CD8-positive, alpha-beta memory T cell (primary cell): ENCODE results near the gene TBC1D22A. TPM values are rescaled to one million over a fixed set of nuclear protein-coding genes. Genes with fewer than 3 reads are reported as not detected.
A peak's percentile ranks its signal among the peaks of the same experiment; 100 is the strongest.

Experiments
- CTCF ChIA-PET: fragments of 350-600 bp; sonication (Branson Sonifier 250); formaldehyde crosslinking; loops from one replicate; lab custom pipeline; 2021; ENCODE audit warnings: antibody characterized with exemption; lab: Charles Lee
- POLR2A ChIA-PET: fragments of 350-600 bp; sonication (Branson Sonifier 250); formaldehyde crosslinking; loops from one replicate; lab custom pipeline; 2021; ENCODE audit warnings: antibody characterized with exemption; lab: Charles Lee
- DNase-seq, 5 donors: peaks; one replicate each; pipeline versions ENCODE4 v3.0.0 to v3.0.0-alpha.2; 2020 to 2022; ENCODE audit warnings: mixed read lengths in 1 of 5
- H3K27ac ChIP-seq: one replicate; pipeline ENCODE4 v1.7.0; 2013; ENCODE audit warnings: low read depth, mild to moderate bottlenecking, low read length, moderate library complexity
- H3K27me3 ChIP-seq: 2 replicates; pipeline ENCODE4 v1.7.0; 2013; ENCODE audit warnings: low read length, mild to moderate bottlenecking; ENCODE audit not compliant: insufficient read depth, poor library complexity, severe bottlenecking
- H3K36me3 ChIP-seq: 2 replicates; pipeline ENCODE4 v1.7.0; 2013; ENCODE audit warnings: mild to moderate bottlenecking, low read length, moderate library complexity; ENCODE audit not compliant: insufficient read depth
- H3K4me1 ChIP-seq: 2 replicates; pipeline ENCODE4 v1.7.0; 2013; ENCODE audit warnings: mild to moderate bottlenecking, low read length, moderate library complexity; ENCODE audit not compliant: insufficient read depth
- H3K4me3 ChIP-seq: 2 replicates; pipeline ENCODE4 v1.7.0; 2013; ENCODE audit warnings: mild to moderate bottlenecking, low read length
- H3K9me3 ChIP-seq: 2 replicates; pipeline ENCODE4 v1.7.0; 2013; ENCODE audit warnings: mild to moderate bottlenecking, low read length
- H3K27ac Mint-ChIP-seq, 8 donors: one replicate each; pipeline ENCODE4 v1.8.0; 2020 to 2021; ENCODE audit warnings: mixed read lengths in 8 of 8, mild to moderate bottlenecking in 6 of 8, inconsistent platforms in 3 of 8, moderate library complexity in 3 of 8
- H3K27me3 Mint-ChIP-seq, 2 donors: one replicate each; pipeline ENCODE4 v1.8.0; 2020 to 2021; ENCODE audit warnings: mixed read lengths in 2 of 2, mild to moderate bottlenecking in 1 of 2, moderate library complexity in 1 of 2
- H3K36me3 Mint-ChIP-seq, 3 donors: one replicate each; pipeline ENCODE4 v1.8.0; 2020 to 2021; ENCODE audit warnings: mixed read lengths in 3 of 3, inconsistent platforms in 1 of 3, mild to moderate bottlenecking in 1 of 3
- H3K4me1 Mint-ChIP-seq, 3 donors: one replicate each; pipeline ENCODE4 v1.8.0; 2020 to 2021; ENCODE audit warnings: mixed read lengths in 3 of 3, inconsistent platforms in 1 of 3, mild to moderate bottlenecking in 1 of 3
- H3K4me3 Mint-ChIP-seq, 7 donors: one replicate each; pipeline ENCODE4 v1.8.0; 2020 to 2021; ENCODE audit warnings: mixed read lengths in 7 of 7, mild to moderate bottlenecking in 6 of 7, moderate library complexity in 4 of 7, inconsistent platforms in 2 of 7
- H3K9me3 Mint-ChIP-seq, 5 donors: one replicate each; pipeline ENCODE4 v1.8.0; 2020 to 2022; ENCODE audit warnings: mixed read lengths in 5 of 5, mild to moderate bottlenecking in 3 of 5, moderate library complexity in 2 of 5, inconsistent platforms in 1 of 5
- polyA plus RNA-seq: library from polyadenylated mRNA; unstranded; fragments of 300-500 nt; fragmentation: Illumina TruSeq; gene quantifications from one replicate; pipeline ENCODE4 v1.2.3, GENCODE V29; 2021
- total RNA-seq, 2 experiments: library from RNA; stranded (reverse); gene quantifications; one replicate each; pipeline ENCODE4 v1.2.3, GENCODE V29; 2021

Gene TBC1D22A
- total and polyA plus RNA-seq, 3 experiments from 2014 or later: 26.6 to 34.8 (median 34.0) TPM

- CTCF ChIA-PET: no interaction called here
- no peaks in the 10 kb centered on the region for H3K9me3 ChIP-seq
- H3K9me3 Mint-ChIP-seq: no peaks in the 10 kb centered on the region
- no peak overlapping the region for H3K4me3 ChIP-seq
- POLR2A ChIA-PET: no interaction called here
- no peaks in the 10 kb centered on the region for H3K27me3 Mint-ChIP-seq
- peaks cover 17 to 26% (median 18%) of the 10 kb centered on the region in 3 donors for H3K4me1 Mint-ChIP-seq
- peaks cover 0 to 78% (median 38%) of the 10 kb centered on the region in 3 donors for H3K36me3 Mint-ChIP-seq
- H3K4me1 ChIP-seq: no peaks in the 10 kb centered on the region
- H3K27ac Mint-ChIP-seq: peak overlapping the region in 1 of 8 donors; percentile 51
- H3K27ac ChIP-seq: no peak overlapping the region
- H3K4me3 Mint-ChIP-seq: no peak overlapping the region
- no peaks in the 10 kb centered on the region for H3K27me3 ChIP-seq
- H3K36me3 ChIP-seq: no peaks in the 10 kb centered on the region
- DNase-seq: no peak
Observed at GRCh38 chr22:46892866-46893265, 130.4 kb downstream of the TBC1D22A start.

- Histone ChIP-seq H3K4me3 (no peak overlapping the region), H3K36me3 (no peaks in the 10 kb centered on the region), H3K27ac (no peak overlapping the region), H3K27me3 (no peaks in the 10 kb centered on the region), H3K4me1 (no peaks in the 10 kb centered on the region), H3K9me3 (no peaks in the 10 kb centered on the region)
- POLR2A ChIA-PET: no interaction called here
- H3K36me3 Mint-ChIP-seq: peaks cover 0 to 77% (median 40%) of the 10 kb centered on the region in 3 donors
- CTCF ChIA-PET: no interaction called here
- H3K4me1 Mint-ChIP-seq: peaks cover 17 to 25% (median 23%) of the 10 kb centered on the region in 3 donors
- H3K4me3 Mint-ChIP-seq: no peak overlapping the region
- no peak for DNase-seq
- H3K27me3 Mint-ChIP-seq: no peaks in the 10 kb centered on the region
- no peaks in the 10 kb centered on the region for H3K9me3 Mint-ChIP-seq
- peak overlapping the region in 2 of 8 donors; percentile 29 to 51 for H3K27ac Mint-ChIP-seq
Observed at GRCh38 chr22:46893281-46894020, 131.0 kb downstream of the TBC1D22A start.

GRCh38 chr22:46894081-46894671 lies 131.7 kb downstream of the TBC1D22A start:
- H3K9me3 Mint-ChIP-seq: no peaks in the 10 kb centered on the region
- ChIA-PET CTCF (no interaction called here), POLR2A (no interaction called here)
- H3K27ac ChIP-seq: no peak overlapping the region
- no peaks in the 10 kb centered on the region for H3K36me3 ChIP-seq
- H3K36me3 Mint-ChIP-seq: peaks cover 0 to 81% (median 40%) of the 10 kb centered on the region in 3 donors
- peaks cover 17 to 30% (median 26%) of the 10 kb centered on the region in 3 donors for H3K4me1 Mint-ChIP-seq
- H3K27me3 ChIP-seq: no peaks in the 10 kb centered on the region
- H3K4me1 ChIP-seq: no peaks in the 10 kb centered on the region
- H3K4me3 Mint-ChIP-seq: no peak overlapping the region
- no peak for DNase-seq
- H3K27ac Mint-ChIP-seq: peak overlapping the region in 3 of 8 donors; percentile 18 to 63 (median 27)
- no peaks in the 10 kb centered on the region for H3K27me3 Mint-ChIP-seq
- H3K4me3 ChIP-seq: no peak overlapping the region
- H3K9me3 ChIP-seq: no peaks in the 10 kb centered on the region

- no peak for DNase-seq
- Histone ChIP-seq H3K4me3 (no peak overlapping the region), H3K4me1 (no peaks in the 10 kb centered on the region), H3K27ac (no peak overlapping the region), H3K27me3 (no peaks in the 10 kb centered on the region), H3K9me3 (no peaks in the 10 kb centered on the region), H3K36me3 (no peaks in the 10 kb centered on the region)
- ChIA-PET POLR2A (no interaction called here), CTCF (no interaction called here)
- Mint-ChIP-seq H3K9me3 (no peaks in the 10 kb centered on the region), H3K4me3 (no peak overlapping the region), H3K4me1 (peaks cover 16 to 26% (median 26%) of the 10 kb centered on the region in 3 donors), H3K27me3 (no peaks in the 10 kb centered on the region), H3K36me3 (peaks cover 0 to 80% (median 40%) of the 10 kb centered on the region in 3 donors), H3K27ac (no peak overlapping the region)
Observed at GRCh38 chr22:46894851-46895640, 132.6 kb downstream of the TBC1D22A start.

GRCh38 chr22:46895753-46896152 lies 133.3 kb downstream of the TBC1D22A start:
- peaks cover 19 to 31% (median 30%) of the 10 kb centered on the region in 3 donors for H3K4me1 Mint-ChIP-seq
- Histone ChIP-seq H3K4me3 (no peak overlapping the region), H3K27me3 (no peaks in the 10 kb centered on the region), H3K9me3 (no peaks in the 10 kb centered on the region), H3K36me3 (no peaks in the 10 kb centered on the region), H3K27ac (no peak overlapping the region), H3K4me1 (no peaks in the 10 kb centered on the region)
- no peak for DNase-seq
- H3K9me3 Mint-ChIP-seq: no peaks in the 10 kb centered on the region
- H3K36me3 Mint-ChIP-seq: peaks cover 0 to 80% (median 40%) of the 10 kb centered on the region in 3 donors
- ChIA-PET CTCF (no interaction called here), POLR2A (no interaction called here)
- H3K4me3 Mint-ChIP-seq: no peak overlapping the region
- peak overlapping the region in 2 of 8 donors; percentile 11 to 41 for H3K27ac Mint-ChIP-seq
- H3K27me3 Mint-ChIP-seq: no peaks in the 10 kb centered on the region

- no peaks in the 10 kb centered on the region for H3K9me3 Mint-ChIP-seq
- H3K4me1 Mint-ChIP-seq: peaks cover 18 to 36% (median 32%) of the 10 kb centered on the region in 3 donors
- peak overlapping the region in 1 of 8 donors; percentile 17 for H3K27ac Mint-ChIP-seq
- Histone ChIP-seq H3K9me3 (no peaks in the 10 kb centered on the region), H3K36me3 (no peaks in the 10 kb centered on the region), H3K4me3 (no peak overlapping the region), H3K4me1 (no peaks in the 10 kb centered on the region), H3K27me3 (no peaks in the 10 kb centered on the region), H3K27ac (no peak overlapping the region)
- ChIA-PET CTCF (no interaction called here), POLR2A (no interaction called here)
- H3K27me3 Mint-ChIP-seq: no peaks in the 10 kb centered on the region
- no peak for DNase-seq
- H3K4me3 Mint-ChIP-seq: no peak overlapping the region
- peaks cover 0 to 79% (median 37%) of the 10 kb centered on the region in 3 donors for H3K36me3 Mint-ChIP-seq
Observed at GRCh38 chr22:46896166-46896565, 133.7 kb downstream of the TBC1D22A start.

GRCh38 chr22:46896568-46897245 lies 134.3 kb downstream of the TBC1D22A start:
- Mint-ChIP-seq H3K4me3 (no peak overlapping the region), H3K4me1 (peaks cover 15 to 41% (median 36%) of the 10 kb centered on the region in 3 donors), H3K36me3 (peaks cover 0 to 80% (median 34%) of the 10 kb centered on the region in 3 donors), H3K9me3 (no peaks in the 10 kb centered on the region), H3K27ac (peak overlapping the region in 1 of 8 donors; percentile 17), H3K27me3 (no peaks in the 10 kb centered on the region)
- no peaks in the 10 kb centered on the region for H3K36me3 ChIP-seq
- DNase-seq: no peak
- H3K4me3 ChIP-seq: no peak overlapping the region
- H3K4me1 ChIP-seq: no peaks in the 10 kb centered on the region
- no peak overlapping the region for H3K27ac ChIP-seq
- H3K27me3 ChIP-seq: no peaks in the 10 kb centered on the region
- ChIA-PET POLR2A (no interaction called here), CTCF (no interaction called here)
- H3K9me3 ChIP-seq: no peaks in the 10 kb centered on the region
